ENCODE results near the gene INPP5E.

INPP5E gene

DNA sequence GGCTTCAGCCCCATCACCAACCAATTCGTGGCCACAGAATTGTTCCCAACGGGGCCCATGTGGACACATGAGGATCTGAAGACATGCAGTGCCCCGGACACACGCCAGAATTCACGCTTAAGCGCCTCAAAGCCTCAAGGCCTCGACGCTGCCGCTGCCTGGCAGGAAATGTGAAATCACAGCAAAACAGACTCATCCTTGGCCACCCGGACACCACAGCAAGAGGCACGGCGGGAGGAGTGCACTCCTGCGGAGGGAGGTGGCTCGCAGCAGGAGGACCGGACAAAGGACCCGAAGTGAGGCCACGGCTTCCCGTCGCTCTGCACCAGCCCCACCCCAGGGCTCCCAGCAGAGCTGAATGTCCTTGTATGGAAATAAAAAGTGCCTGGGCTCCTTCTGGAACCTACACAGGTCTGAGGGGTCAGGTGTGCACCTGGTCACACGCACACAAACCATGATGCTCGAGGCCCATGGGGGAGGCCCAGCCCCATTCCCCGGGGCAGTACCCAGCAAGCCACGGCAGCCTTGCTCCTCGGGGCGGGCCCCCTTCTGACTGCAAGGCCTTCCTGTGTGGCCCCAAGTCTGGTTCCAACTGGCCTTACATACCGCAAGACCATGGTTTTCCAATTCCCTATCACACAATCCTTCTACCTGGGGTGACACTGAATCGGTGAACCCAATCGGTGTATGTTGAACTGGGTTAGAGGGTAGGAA lies 33.2 kb upstream of the INPP5E start:
- DNase-seq: no peak

DNA sequence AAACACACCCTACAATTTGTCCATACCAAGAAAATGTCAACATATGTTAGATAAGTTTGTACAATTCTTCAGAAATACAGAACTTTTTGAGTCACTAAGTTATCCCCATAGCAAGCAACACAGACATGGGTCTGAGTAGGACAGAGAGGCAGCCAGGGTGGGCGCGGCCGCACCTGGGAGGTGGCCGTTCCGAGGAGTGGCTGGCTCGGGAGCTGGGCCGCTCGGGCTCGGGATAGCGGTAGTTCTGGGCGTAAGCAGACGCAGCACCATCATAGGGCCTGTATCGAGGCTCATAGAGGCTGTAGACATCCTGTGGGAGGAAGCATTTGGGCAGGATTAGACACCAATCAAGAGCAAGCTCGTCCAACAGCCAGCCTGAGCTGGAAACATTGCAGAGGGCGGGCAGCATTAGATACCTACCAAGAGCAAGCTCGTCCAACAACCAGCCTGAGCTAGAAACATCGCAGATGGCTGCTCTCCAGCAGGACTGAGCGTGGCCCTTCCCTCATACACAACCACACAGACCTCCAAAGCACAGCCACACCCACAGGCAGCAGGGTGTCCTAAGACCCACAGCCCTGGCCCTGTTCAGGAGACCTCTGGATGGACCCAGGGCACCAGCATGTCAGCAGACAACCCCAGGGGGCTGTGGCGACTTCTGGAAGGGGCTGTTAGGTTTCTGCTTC lies 32.3 kb upstream of the INPP5E start:
- DNase-seq: no peak

DNA sequence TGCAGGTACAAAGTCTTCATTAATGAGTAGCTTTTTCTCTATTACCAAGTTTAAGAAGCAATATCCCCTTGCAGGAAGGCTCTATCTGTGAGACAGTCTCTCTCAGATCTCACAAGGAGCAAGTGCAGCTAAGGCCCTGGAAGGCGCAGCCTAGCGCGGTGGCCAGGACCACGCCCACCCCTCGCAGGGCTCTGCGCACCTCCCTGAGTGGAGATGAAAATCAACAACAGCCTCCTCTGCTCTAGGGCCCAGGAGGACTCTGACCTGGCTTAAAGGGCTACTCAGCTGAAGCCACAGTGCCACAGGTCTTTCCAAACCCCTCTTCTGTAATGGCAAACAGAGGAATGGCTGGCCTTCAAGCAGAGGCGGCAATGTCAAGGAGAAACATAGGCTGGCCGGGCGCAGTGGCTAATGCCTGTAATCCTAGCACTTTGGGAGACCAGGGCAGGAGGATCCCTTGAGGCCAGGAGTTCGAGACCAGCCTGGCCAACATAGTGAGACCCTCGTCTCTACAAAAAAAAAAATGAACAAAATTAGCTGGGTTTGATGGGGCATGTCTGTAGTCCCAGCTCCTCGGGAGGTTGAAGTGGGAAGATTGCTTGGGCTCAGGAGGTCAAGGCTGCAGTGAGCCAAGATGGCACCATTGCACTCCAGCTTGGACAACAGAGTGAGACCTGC lies 31.3 kb upstream of the INPP5E start:
- no peak for DNase-seq

DNA sequence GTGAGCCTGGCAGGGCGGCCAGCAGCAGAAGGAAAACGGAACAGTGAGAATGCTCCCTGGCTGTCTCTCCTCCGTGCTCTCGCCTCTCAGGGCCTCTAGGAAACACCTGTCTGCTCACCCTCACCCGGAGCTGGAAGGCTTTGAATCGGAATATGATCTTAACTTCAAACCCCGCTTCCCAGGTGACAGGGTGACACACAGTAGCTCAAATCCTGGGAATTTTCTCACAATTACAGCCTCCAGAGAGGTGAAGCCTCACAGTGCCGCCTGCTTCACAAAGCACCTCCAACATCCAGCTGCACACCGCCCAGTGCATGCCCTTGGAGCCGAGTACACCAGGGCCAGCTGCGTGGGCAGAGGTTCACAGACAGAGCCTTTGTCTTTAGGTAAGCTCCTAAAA lies 30.7 kb upstream of the INPP5E start:
- no peak for DNase-seq

DNA sequence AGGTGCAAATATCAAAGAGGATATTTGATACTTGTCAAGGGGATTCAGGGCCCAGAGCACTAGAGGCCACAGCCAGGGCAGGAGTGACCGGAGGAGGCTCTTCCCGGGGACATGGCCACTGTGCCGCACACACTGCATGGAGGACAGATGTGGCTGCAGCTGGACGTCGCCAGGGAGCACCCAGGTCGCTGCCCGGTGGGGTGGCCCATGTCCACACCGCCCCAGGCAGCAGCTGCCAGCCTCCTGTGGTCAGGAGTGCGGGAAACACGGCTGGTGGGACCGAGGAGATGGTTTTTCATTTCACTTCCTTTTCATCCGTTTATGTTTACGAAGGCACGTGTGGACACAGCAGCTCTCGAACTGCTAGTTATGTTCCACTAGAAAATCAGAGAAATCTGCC lies 28.1 kb upstream of the INPP5E start:
- DNase-seq: no peak

DNA sequence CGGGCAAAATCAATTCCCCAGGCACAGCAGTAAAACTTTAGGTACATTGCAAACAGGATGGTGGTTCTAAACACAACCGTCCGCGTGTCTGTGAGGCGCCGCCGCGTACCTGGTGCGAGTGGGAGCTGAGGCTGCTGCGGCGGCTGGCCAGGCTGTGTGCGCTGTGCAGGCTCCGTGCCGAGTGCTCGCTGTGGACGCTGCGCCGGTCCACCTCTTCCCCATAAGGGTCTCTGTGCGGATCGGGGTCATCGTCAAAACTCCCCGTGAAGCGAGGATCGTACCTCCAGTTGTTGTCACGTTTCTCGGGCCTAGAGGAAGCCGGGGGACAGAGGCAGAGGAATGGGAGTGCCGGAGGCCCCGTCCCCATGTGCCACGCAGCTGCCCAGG lies 26.5 kb upstream of the INPP5E start:
- no peak for DNase-seq

DNA sequence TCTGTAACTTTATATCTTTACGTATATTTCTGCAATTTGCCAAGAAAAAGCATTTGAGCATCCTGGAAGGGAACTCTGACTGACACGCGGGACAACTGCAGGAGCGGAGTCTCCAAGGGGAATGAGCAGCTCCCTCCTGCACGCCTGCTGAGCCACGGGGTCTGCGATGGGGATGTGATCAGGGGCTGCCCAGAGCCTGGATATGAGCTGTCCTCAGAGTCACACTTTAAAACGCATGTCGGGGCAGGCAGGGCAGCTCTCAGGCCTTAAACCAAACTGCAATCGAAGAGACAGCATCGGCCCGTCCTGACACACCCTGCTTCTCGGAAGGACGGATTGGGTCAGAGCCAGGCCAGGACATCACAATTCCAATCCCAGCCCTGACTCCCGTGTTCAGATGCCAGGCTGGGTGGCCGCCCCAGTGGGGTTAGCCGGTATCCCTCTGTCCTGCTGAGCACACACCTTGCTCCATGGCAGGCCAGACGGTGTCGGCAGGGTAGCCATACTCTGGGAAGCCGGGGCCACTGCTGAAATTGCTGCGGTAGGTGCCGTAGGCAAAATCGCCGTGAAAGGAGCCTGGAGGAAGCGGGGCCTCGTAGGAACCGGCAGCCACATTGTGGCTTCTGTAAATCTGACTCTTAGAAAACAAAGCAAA lies 26.0 kb upstream of the INPP5E start:
- DNase-seq: no peak

DNA sequence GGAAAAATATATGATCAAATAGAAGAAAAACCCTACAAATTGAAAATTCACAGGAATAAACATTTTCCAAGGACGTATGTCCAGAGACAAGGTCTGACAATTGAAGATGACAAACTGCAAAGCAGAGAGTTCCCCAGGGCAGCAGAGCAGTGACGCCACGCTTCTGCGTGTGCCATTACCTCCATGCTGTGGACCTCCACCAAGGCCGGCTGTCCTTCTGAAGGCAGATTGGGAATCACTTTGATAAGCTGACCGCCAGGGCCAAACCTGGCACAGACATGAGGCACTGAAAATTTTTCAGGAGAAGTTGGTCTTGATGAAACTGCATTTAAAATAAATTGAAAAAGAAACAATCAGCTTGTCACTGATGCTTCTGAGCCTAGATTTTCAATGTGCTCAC lies 24.6 kb upstream of the INPP5E start:
- DNase-seq: no peak

DNA sequence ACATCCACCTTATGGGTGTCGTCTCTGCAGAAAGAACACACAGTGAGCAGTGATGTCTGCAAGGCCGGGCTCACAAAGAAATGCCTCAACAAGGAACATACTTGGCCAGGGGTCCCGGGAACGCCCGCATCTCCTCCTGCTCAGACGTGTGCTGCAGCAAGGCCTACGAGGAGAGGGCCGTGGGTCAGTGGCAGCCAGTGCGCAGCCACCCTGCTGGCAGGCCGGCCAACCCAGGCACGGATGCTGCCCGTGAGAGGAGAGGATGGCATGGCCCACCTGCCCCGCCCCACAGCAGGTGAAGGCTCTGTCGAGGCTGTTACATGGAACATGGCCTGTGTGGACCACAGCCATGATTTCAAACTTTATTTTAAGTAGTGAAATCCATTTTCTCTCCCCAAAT lies 23.9 kb upstream of the INPP5E start:
- DNase-seq: no peak

DNA sequence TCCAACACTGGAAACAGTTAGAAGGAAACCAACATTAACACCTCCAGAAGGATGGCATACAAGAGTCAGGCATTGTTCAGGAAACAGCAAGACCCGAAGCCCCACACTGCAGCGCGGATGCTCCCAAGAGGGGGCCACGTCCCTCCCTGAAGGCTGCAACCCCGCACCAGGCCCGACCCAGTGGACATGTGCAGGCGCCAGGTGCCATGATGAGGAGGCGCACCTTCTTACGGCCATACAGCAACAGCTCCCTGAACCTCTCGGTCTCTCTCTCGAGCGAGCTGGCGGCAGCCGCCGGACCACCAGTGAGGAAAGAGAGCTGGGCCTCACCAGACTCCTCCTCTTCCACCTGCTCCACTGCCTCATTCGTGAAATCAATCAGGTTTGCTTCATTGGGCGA lies 23.0 kb upstream of the INPP5E start:
- no peak for DNase-seq

DNA sequence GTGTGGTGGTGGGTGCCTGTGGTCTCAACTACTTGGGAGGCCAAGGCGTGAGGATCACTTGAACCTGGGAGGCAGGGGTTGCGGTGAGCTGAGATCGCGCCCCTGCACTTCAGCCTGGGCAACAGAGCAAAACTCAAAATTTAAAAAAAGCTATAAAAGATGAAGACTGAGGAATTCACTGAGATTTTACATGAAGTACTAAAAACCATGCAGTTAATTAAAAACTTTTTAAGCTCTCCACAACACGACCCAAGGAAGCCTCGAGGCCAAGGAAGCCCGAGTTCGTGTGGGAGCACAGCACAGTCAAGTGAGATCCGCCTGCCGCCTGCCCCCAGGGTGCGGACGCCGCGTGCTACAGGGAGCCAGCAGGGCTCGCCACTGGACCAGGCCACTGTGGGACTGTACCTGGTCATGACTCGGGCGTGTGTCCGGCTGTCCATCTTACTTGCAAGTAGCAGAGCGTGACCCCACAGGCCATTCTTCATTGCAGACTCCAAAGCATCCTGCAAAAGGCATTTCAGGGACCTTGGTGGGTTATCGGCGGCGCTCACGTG lies 21.2 kb upstream of the INPP5E start:
- DNase-seq: no peak

DNA sequence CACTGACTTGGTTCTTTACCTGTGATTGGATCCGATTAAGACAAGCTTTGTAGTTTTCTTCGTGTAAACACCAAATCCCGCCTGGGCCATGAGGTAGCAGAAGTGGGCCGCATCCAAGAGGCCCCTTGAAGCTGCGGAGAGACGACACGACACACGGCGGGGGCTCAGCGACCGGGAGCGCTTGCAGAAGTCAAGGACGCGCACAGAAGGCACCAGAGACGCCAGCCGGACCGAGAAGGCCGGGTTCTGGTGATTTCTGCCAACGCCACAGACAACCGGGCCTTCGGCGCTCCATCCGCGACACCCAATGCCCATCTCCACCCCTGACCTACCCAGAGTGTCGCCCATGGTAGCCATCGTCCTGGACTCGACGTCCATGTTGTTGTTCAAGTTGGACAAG lies 19.8 kb upstream of the INPP5E start:
- DNase-seq: no peak

DNA sequence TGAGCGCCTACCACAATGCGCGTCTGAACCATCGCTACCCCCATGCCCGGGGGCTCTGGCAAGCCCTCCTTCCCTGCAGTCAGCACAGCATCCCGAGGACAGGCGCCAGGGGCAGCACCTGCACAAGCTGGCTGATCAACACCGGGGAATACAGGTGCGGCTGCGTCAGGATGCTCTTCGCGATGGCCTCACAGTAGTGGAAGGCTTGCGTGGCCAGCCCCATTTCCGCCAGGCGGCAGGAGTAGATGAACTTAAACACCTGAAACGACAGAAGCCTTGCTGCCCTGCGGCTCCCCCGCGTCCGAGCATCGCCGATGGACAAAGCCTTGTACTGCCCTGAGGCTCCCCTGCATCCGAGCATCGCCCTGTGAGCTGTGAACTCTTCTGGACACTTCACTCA lies 17.7 kb upstream of the INPP5E start:
- DNase-seq: no peak

DNA sequence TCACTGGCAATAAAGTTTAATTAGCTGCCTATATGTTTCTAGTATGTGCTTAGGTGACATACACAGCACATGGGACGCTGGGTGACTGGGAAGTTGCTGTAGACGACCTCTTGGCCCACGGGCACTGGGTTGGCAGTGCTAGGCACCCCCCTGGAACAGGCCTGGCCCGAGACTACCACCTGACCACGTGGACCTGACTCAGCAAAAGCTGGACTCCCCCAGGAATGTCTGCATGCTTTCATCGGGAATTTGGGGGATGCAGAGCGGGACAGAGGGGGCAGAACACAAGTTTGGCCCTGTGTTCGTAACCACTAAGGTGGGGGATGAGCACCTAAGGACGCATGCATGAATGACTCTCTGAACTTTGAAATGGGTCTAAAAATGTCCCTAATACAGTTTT lies 16.6 kb upstream of the INPP5E start:
- DNase-seq: no peak

DNA sequence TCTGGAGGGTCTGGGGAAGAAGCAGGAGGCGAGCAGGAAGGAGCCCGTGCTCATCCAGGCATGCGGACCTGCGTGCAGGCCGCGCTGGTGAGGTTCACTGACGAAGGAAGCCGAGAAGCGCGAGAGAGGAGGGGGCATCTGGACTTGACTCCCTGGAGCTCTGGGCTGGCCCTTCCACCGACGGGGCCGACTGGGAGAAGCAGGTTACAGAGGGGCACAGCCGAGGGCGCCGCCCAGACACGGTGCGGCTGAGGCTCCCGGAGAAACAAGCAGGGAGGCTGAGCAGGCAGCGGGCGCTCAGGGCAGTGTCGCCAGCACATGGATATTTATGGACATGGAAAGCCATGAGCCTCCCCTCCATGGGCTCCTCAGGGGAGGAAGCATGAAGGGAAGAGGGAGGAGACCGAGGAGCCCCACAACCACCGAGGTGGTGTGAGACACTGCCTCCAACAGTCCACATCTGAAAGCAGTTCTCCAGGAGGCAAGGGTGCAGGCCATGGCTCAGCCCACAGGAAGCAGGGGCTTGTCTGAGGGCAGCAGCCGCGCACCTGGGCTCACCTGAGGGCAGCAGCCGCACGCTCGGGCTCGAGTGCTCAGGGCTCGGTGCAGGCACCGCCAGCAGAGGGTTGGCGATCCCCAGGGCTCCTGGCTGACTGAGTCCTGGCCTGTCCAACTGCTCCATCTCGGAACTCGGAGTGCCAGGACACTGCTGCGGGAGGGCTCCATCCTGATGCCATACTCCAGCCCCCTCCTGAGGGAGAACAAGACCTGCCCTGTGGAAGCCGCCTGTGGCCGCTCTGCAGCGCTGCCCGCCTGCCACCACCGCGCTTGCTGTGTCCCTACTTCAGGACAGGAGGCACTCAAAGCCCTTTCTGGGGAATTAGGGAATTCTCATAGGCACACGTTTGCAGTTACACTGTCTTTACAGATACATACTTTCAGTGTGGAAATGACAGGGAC lies 15.7 kb upstream of the INPP5E start:
- no peak for DNase-seq

DNA sequence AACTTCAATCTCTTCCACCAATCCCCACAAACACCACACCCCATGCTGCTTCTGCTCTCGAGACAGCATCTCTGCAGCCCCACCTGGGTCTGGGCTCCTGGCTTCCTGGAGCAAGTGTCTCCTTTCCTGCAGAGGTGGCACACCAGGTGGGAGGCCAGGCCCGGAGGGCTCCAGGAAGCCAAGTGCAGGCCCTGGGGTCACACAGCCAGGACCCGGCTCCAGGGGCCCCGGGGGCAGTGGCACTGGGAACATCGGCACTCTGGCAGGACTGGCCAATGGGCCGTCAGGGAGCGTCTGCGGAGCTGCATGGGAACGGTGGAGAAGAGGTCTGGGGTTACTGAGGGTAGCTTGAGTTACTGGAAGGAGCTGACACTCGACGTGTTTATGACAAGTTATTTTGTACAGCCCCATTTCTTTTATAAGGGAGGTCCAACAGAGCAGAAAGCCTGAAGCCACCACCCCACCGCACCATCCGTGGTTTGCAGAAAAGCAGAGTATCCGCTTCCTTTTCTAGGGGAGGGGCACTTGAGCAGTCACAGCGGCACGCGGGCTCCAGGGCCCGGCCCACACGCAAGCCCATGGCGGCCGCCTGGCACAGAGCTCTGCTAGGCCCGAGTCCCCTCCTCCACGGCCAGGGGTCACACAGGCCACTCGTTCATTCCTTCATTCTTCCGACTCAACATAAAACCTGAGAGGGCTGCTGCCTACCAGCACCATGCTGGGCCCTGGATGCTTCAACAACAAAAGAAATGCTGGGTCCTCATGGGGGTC lies 14.6 kb upstream of the INPP5E start:
- no peak for DNase-seq

DNA sequence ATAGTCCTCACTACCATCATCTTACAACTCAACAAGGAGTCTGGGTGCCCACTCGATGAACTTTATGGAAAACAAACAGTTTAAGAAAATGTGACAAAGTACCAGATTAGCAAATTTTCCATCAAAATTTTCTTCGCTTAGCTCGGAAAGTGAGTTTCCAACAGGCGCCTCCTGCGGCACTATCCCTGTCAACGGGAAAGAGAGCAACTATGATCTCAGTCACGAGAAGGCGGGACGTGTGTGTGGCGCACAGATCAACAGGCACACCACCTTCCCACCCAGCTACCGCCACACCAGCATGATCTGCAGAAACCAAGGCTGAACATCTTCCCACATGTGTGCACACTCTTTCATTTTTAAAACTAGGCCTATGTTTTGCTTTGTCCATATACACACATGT lies 13.7 kb upstream of the INPP5E start:
- no peak for DNase-seq

DNA sequence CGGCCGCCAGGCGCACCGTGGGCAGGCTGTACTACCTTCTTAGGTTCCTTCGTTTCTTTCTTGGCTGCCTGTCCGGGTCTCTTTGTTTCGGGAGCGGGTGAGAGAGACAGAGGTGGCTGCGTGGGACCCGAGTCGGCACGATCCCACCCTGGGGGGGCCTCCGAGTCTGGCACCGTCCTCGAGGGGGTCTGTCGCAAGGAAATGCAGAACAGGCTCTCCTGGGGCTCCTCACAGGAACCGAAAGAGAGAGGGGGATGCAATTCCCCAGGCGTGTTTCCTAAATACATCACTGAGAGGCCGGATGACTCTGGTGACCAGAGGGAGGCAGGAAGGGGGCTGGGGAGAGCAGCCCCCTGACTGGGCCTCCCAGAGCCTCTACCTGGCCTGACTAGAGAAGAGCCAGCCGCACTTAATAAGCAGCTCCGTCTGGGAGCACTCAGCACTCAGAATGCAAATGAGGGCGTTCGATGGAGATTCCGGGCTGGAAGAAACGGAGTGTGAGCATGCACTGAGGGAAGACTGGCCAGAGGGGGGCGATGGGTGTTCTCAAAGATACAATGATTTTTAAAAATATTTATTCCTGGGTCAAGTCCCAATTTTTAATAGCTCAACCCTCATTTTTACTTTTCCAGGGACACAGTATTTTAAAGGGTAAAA lies 11.7 kb upstream of the INPP5E start:
- no peak for DNase-seq

DNA sequence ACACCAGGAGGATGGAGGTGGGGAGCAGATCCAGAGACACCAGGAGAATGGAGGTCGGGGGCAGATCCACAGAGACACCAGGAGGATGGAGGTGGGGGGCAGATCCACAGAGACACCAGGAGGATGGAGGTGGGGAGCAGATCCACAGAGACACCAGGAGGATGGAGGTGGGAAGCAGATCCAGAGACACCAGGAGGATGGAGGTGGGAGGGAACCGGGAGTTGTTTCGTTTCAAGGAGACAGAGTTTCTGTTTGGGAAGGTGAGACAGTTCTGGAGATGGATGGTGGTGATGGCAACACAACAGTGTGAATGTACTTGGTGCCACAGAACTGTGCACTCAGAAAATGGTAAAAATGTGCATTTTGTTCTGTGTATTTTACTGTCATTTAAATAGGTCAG lies 9.0 kb upstream of the INPP5E start:
- DNase-seq: no peak

DNA sequence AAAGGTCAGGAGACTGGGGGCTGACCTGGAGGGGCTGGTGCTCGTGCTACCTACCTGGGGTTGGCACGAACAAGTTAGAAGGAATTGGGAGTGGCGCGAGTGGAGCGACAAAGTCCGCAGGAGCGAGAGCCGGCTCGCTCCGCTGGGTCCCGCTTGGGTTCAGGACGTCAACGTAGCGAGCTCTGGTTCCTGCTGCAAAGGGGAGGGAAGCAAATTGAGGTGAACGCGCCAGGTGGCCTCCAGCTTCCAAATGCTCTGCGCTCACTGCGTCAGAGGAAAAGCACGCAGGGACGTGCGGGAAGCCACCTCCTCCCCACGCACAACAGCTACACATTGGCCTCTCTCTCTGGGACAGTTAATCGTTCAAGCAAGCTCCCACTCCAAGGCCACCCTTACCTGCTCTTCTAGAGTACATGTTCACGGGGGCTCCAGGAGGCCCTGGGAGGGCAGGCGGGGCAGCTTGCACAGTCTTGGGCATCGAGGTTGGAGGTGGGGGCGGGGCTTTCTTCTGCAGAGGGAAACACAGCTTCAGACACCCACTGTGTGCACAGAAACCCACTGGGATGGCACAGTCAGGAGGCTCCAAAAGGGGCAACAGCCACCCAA lies 7.6 kb upstream of the INPP5E start:
- DNase-seq: no peak

DNA sequence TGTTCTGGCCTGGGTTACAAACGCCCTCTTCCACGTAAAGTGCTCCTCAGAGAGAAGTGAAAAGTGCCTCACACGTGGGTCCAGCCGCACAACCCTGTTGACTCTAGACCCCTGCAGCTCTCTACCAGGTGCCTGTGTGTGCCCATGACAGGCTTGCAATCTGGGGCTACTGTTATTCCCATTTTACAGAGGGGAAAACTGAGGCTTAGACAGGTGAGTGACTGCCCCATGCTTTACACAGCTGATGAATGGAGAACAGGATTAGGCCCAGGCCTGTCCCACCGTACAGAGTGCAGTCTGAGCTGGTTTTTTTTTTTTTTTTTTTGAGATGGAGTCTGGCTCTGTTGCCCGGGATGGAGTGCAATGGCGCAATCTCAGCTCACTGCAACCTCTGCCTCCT lies 6.2 kb upstream of the INPP5E start:
- no peak for DNase-seq

Data from NCI-H774 (cell line).